Measurements from ENCODE around the gene DZIP3.

The DZIP3 gene, protein sequence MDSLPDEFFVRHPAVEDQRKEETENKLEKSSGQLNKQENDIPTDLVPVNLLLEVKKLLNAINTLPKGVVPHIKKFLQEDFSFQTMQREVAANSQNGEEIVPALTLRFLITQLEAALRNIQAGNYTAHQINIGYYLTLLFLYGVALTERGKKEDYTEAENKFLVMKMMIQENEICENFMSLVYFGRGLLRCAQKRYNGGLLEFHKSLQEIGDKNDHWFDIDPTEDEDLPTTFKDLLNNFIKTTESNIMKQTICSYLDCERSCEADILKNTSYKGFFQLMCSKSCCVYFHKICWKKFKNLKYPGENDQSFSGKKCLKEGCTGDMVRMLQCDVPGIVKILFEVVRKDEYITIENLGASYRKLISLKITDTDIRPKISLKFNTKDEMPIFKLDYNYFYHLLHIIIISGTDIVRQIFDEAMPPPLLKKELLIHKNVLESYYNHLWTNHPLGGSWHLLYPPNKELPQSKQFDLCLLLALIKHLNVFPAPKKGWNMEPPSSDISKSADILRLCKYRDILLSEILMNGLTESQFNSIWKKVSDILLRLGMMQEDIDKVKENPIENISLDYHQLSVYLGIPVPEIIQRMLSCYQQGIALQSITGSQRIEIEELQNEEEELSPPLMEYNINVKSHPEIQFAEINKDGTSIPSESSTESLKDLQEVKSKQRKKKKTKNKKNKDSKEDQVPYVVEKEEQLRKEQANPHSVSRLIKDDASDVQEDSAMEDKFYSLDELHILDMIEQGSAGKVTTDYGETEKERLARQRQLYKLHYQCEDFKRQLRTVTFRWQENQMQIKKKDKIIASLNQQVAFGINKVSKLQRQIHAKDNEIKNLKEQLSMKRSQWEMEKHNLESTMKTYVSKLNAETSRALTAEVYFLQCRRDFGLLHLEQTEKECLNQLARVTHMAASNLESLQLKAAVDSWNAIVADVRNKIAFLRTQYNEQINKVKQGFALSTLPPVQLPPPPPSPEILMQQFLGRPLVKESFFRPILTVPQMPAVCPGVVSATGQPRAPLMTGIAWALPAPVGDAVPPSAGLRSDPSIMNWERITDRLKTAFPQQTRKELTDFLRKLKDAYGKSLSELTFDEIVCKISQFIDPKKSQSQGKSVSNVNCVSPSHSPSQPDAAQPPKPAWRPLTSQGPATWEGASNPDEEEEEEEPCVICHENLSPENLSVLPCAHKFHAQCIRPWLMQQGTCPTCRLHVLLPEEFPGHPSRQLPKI

DNA sequence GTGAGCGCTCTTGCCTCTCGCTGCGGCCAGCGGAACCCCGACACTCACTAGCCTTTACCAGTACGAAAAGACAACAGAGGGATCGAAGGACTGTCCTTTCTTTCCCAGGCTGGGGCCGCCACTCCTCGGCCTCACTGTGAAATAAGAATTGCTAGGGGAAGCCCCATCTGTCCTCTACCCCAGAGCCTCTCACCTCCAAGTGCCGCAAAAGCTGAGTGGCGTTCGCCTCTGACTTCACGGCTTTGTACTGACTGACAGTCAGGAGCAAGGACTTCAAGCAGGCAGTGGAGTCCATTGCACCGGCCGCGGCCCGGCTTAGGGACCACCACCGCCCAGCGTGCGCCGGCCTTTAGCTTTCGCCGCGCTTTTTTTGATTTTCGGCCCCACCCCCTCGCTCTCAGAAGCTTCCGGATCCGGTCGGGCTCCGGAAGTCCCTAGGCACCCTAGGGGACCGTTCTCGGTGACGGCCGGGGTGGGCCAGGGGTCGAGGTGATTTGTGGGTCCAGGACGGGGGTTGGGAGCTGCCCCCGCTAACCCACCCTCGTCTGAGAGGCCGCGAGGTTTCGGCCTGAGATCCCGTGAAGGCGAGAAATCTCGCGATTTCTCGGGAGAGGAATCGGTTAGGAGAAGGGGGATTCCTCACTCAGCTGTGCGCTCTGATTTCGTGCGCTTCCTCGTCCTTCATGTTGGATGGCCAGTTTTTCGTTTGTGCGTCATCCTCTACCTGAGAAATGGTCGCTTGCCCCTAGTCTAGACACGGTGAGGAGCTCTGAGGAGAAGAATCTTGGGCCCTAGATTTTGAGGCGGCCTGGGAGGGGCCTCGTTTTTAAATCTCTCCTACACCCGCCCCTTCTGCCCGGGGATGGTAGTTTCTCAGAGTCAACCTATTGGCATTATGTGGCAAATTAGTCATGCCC lies at the start of gene DZIP3, which contains the start of gene CIP2A:
DZIP3 (plus strand) TSS at position 642 of the 917 bp plus-strand sequence. CDS start 15,685 bp downstream, outside the sequence.
CIP2A (minus strand) TSS at position 358 of the 917 bp plus-strand sequence; CDS start at position 295, 63 bp downstream.
- DNase-seq (ENCODE audit: insufficient read length, low spot score) (peak; percentile 55), FAIRE-seq (peak; percentile 96)

DNA sequence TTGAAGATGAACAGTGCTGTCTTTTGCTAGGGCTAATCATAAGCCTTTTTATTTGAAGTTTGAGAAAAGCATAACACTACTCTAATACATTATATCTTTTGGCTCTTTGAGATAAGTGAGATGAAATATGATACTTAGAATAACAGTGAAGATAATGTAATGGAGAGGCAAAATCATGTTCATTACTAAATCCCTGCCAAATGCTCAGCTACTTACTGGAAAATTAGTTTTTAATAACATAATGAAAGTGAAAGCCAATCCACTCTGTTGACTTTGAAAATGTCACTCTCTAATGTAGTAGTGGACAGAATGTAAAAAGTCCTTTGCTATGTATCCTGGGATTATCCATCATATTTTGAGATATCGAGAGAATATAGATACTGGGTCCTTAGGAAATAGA lies 43.3 kb upstream of the DZIP3 start:
- DNase-seq (ENCODE audit: insufficient read length, low spot score) (no peak), FAIRE-seq (peak; percentile 68)

DNA sequence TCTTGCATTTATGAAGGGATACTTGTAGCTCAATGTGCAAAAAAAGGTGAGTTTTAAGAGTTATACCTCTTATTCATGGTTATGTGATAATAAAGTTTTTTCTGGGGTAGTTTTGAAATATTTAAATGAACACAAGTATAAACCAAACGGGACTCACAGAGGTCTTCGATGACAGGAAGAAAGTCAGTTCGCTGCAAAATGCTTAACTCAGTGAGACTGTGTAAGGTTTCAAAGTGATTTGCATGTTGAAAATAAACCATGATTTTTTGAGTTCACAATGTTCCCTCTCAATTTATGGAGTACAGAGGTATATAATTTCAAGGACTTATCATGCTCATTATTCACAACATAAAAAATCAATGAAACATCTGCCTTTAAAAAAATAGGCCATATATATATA lies 42.8 kb upstream of the DZIP3 start:
- DNase-seq (ENCODE audit: insufficient read length, low spot score) = no peak
- FAIRE-seq = no peak

- no peak for DNase-seq (ENCODE audit: insufficient read length, low spot score)
- no peak for FAIRE-seq
Measured at GRCh38 chr3:108548304-108548703, 41.2 kb upstream of the DZIP3 start.

GRCh38 chr3:108548886-108549285 lies 40.6 kb upstream of the DZIP3 start:
- FAIRE-seq = no peak
- no peak for DNase-seq (ENCODE audit: insufficient read length, low spot score)

DNA sequence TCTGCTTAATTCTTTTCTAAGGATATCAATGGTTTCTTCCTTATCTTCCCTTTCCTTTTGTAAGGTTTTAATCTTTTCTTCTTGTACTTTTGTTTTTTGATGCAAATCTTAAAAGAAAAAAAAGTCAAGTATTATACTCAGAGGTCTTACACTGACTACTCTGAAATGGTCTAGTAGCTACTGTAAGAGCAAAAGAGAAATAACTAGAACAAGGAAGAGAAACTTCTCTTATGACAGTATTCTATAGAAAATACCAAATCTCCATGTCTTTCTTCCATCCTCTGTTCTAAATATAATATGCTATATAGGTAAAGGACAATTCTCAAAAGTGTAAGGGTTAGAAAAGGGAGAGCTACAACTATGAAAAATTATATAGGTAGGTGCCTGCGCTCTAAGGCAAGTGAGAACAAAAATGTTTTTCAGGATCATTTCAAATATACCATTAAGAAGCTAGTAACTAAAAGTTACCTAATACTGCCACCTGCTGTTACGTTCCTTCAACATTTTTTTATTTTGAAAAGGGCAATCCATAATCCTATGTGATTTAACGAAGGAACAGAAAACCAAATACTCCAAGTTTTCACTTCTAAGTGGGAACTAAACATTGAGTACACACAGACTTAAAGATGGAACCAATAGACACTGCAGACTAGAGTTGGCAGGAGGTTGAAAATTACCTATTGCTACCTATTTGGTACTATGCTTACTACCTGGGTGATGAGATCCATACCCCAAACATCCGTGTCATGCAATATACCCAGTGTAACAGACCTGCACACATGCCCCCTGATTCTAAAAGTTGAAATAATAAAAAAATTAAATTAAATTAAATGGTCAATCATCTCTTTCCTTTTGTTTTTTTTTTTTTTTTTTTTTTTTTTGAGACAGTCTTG lies 37.0 kb upstream of the DZIP3 start:
- DNase-seq (ENCODE audit: insufficient read length, low spot score) (no peak), FAIRE-seq (peak; percentile 78)

DNA sequence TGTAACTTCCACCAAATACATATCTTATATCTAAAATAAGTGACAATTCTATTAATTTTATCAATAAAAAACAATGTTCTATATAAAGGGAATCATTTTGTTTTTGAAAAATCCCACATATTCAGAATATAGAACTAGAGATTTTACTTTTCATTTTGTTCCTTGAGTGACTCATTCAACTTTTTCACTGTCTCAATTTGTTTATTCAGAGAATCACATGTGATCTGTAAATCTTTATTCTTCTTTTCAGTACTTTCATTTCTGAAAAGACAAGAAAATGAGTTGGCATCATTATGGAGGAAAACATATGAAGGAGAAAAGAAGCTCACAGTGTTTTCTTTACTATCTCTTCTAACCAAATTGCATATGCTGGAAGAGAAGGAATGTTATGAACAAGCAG lies 35.3 kb upstream of the DZIP3 start:
- DNase-seq (ENCODE audit: insufficient read length, low spot score) = no peak
- no peak for FAIRE-seq

GRCh38 chr3:108554913-108555571 lies 34.5 kb upstream of the DZIP3 start:
- FAIRE-seq = no peak

GRCh38 chr3:108555966-108556581 lies 33.4 kb upstream of the DZIP3 start:
- peak; percentile 54 for FAIRE-seq
- DNase-seq (ENCODE audit: insufficient read length, low spot score) = no peak

More at GRCh38 chr3:108554913-108555571, 34.5 kb upstream of the DZIP3 start:
- no peak for DNase-seq (ENCODE audit: insufficient read length, low spot score)

DNA sequence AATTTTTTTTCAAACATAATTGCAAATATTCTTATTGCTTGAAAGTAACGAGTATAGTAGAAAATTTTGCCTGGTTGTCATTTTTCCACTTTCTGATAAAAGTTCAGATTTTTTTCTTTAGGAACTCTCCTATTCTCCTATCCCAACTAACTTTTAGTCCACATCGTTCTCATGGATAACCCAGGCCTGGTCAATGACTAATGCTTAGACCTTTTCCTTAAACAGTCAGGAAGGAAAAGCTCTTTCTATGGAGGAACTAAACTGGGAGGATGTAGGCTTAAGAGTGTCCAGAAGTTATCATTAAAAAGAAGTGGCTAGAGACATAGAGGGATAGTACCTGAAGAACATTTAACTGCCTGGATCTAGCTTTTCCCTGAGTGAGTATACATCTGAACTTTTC lies 27.0 kb upstream of the DZIP3 start:
- no peak for FAIRE-seq

DNA sequence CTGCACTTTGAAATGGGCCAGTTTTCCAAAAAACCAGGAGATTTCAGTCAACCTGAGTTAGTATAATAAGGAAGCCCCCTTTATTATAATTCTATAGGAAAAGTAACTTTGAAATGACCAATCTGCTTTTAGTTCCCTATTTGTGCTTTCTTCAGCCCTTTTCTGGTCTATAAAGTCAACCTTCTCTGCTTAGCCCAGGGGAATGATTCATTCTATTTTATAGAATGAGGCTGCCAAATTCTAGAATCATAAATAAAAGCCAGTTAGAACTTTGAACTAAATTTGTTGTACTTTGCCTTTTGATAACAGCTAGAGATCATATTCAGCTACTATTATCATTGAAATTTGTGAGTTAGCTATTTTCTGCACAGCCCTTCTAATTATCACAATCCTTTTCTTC lies 25.0 kb upstream of the DZIP3 start:
- no peak for FAIRE-seq

More for the DNA sequence above, 27.0 kb upstream of the DZIP3 start:
- no peak for DNase-seq (ENCODE audit: insufficient read length, low spot score)

DNA sequence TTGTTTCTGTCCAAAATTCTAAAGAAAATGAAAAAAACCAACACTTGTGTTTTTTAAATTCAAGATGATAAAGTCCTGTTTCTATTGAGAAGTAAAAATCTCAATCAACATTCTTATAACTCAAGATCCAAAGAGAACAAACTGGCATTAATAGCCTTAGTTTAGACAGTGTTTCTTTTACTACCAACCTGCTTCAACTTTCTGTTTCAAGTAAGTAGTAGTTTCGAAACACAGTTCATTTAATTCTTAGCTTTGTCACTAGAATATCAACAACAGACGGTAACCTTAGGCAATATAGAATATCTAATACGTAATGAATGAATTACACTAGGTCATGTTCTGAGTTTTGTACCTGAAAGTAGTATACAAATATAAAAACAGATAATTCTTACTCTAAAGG lies 24.0 kb upstream of the DZIP3 start:
- peak; percentile 21 for FAIRE-seq
- no peak for DNase-seq (ENCODE audit: insufficient read length, low spot score)

More for the DNA sequence above, 25.0 kb upstream of the DZIP3 start:
- DNase-seq (ENCODE audit: insufficient read length, low spot score) = no peak

DNA sequence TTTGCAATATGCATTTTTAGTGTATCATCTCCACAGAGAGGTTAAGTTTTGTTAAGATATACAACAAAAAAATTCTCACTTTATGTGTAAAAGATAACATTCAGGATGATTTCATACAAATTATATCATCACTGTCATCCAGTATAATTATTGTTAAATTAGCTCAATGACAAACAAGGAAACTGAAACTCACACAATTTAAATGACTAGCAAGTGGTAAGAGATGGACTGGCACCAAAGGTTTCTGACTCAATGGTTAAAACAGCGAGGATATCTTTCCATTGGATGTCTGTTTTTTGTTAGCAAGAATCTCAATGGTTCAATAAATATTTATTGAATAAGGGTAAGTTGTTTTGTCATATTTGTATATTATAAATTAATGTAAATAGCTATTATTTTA lies 22.9 kb upstream of the DZIP3 start:
- FAIRE-seq (no peak), DNase-seq (ENCODE audit: insufficient read length, low spot score) (no peak)

- no peak for FAIRE-seq
- no peak for DNase-seq (ENCODE audit: insufficient read length, low spot score)
Measured at GRCh38 chr3:108569336-108569735, 20.2 kb upstream of the DZIP3 start.

DNA sequence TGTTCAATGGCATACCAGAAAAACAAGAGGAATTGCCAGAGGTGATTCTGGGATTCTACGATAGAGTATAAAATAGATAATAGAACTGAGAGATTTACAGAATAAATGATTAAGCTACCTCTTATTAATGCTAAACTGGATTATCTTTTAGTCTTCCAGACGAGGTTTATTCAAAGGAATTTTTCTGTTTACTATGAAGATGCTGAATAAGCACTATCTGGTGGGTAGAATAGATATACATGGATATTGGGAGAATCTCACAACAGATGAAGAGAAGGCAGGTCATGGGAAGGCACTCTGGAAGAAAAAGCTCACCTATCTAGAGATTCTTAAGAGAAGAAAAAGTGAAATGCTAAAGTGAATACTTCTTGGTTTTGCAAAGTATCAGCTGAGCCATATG lies 11.5 kb upstream of the DZIP3 start:
- DNase-seq (ENCODE audit: insufficient read length, low spot score) (no peak), FAIRE-seq (peak; percentile 21)

DNA sequence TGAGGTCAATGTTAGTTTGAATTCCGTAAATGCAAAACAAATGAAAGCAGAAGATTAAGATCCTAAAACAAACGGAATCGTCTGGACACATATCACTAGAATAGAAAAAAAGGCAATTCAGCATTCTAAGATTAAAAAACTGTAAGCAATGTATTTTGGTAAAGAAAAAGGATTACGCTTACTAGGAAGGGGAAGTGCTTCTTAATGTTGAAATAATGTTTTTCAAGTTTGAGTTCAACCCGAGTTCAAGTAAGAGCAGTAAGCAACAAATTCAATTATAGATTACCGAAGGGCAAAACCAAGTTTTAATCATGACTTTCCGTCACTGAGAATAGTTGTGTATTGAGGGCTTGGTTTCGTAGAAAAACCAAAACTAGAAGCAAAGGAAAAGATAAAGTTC lies 921 bp upstream of the DZIP3 start:
- no peak for DNase-seq (ENCODE audit: insufficient read length, low spot score)
- FAIRE-seq = no peak

GRCh38 chr3:108589998-108590323 lies 439 bp downstream of the DZIP3 start:
- FAIRE-seq = no peak
- no peak for DNase-seq (ENCODE audit: insufficient read length, low spot score)

- FAIRE-seq (no peak), DNase-seq (ENCODE audit: insufficient read length, low spot score) (no peak)
Measured at GRCh38 chr3:108590460-108590859, 938 bp downstream of the DZIP3 start.
